Activated B cell treated with CpG ODN at 0.5 μM for 24 hours (primary cell): ENCODE results near the gene GART. TPM values are rescaled to one million over a fixed set of nuclear protein-coding genes. Genes with fewer than 3 reads are reported as not detected.

Source experiments
- ATAC-seq: fragments of 200-7000 bp; cut with Tn5 transposase; one replicate; pipeline ENCODE4 v1.10.0; 2021; ENCODE audit warnings: low read depth, mild to moderate bottlenecking, moderate library complexity
- CTCF ChIA-PET: fragments of 350-600 bp; sonication (Branson Sonifier 250); formaldehyde crosslinking; loops from one replicate; lab custom pipeline; 2021; ENCODE audit warnings: antibody characterized with exemption; lab: Charles Lee
- POLR2A ChIA-PET: fragments of 350-600 bp; sonication (Branson Sonifier 250); formaldehyde crosslinking; loops from one replicate; lab custom pipeline; 2021; ENCODE audit warnings: antibody characterized with exemption; lab: Charles Lee
- DNase-seq: peaks from one replicate; pipeline ENCODE4 v3.0.0; 2022
- H3K27ac Mint-ChIP-seq: one replicate; pipeline ENCODE4 v1.8.0; 2020; ENCODE audit warnings: mixed read lengths
- H3K27me3 Mint-ChIP-seq: one replicate; pipeline ENCODE4 v1.8.0; 2021; ENCODE audit warnings: mixed read lengths
- H3K36me3 Mint-ChIP-seq: one replicate; pipeline ENCODE4 v1.8.0; 2021; ENCODE audit warnings: low read depth, mixed read lengths
- H3K4me1 Mint-ChIP-seq: one replicate; pipeline ENCODE4 v1.8.0; 2021; ENCODE audit warnings: mixed read lengths
- H3K4me3 Mint-ChIP-seq: one replicate; pipeline ENCODE4 v1.8.0; 2020; ENCODE audit warnings: mild to moderate bottlenecking, mixed read lengths
- H3K9me3 Mint-ChIP-seq: one replicate; pipeline ENCODE4 v1.8.0; 2020; ENCODE audit warnings: mixed read lengths
- CTCF ChIP-seq: fragments of 200-600 bp; IDR thresholded peaks from one replicate; pipeline ENCODE4 v1.8.0; 2022; ENCODE audit warnings: antibody characterized with exemption, mild to moderate bottlenecking
- intact Hi-C: fragments of 100-400 bp; cut with micrococcal nuclease; formaldehyde crosslinking; loops from one replicate; pipeline ENCODE4 v1.15.1; 2024
- total RNA-seq: library from RNA; stranded (reverse); gene quantifications from 2 replicates; pipeline ENCODE4 v1.2.3, GENCODE V29; 2022

Gene GART
- total RNA-seq, 1 donor from 2014 or later, result 106 TPM

GRCh38 chr21:33551664-33552063, 9.7 kb upstream of the GART start:
- CTCF ChIA-PET, result no interaction called here
- ATAC-seq, result no peak

GRCh38 chr21:33550772-33551660, 9.1 kb upstream of the GART start:
- H3K27ac Mint-ChIP-seq, result no peak overlapping the region

More at GRCh38 chr21:33551664-33552063, 9.7 kb upstream of the GART start:
- H3K4me3 Mint-ChIP-seq, result no peak overlapping the region
- peaks cover 84% of the 10 kb centered on the region for H3K36me3 Mint-ChIP-seq
- peaks cover 25% of the 10 kb centered on the region for H3K4me1 Mint-ChIP-seq
- H3K27me3 Mint-ChIP-seq, result no peaks in the 10 kb centered on the region
- POLR2A ChIA-PET, result interaction anchor here (0.6 to 2.3 kb wide), 4 partner anchors 9 to 615 kb away, joined by 3 to 7 read pairs (median 4); partner anchors contain the start of genes DNAJC28, DONSON and SON
- peaks cover 3% of the 10 kb centered on the region for H3K9me3 Mint-ChIP-seq
- no peak for TF ChIP-seq CTCF
- H3K27ac Mint-ChIP-seq, result no peak overlapping the region
- DNase-seq, result no peak
- intact Hi-C loops, result no loop called here

GRCh38 chr21:33549848-33550771, 8.2 kb upstream of the GART start:
- no peak for TF ChIP-seq CTCF
- POLR2A ChIA-PET, result interaction anchor here (0.7 to 1.7 kb wide), 2 partner anchors 38 to 122 kb away, joined by 3 to 5 read pairs; partner anchors contain the start of gene DONSON
- Mint-ChIP-seq H3K27me3 (no peaks in the 10 kb centered on the region), H3K27ac (no peak overlapping the region), H3K4me3 (no peak overlapping the region), H3K36me3 (peaks cover 75% of the 10 kb centered on the region), H3K9me3 (peaks cover 3% of the 10 kb centered on the region), H3K4me1 (peaks cover 25% of the 10 kb centered on the region)
- CTCF ChIA-PET, result no interaction called here
- DNase-seq, result no peak
- intact Hi-C loops, result loop anchor here (2.0 kb wide), 1 partner anchor 13 kb away; no protein-coding TSS in a partner anchor
- no peak for ATAC-seq

More at GRCh38 chr21:33550772-33551660, 9.1 kb upstream of the GART start:
- CTCF ChIA-PET, result no interaction called here
- POLR2A ChIA-PET, result interaction anchor here (0.6 to 2.3 kb wide), 5 partner anchors 8 to 616 kb away, joined by 3 to 7 read pairs (median 3); partner anchors contain the start of genes DNAJC28, DONSON and SON
- no peak for TF ChIP-seq CTCF
- peaks cover 82% of the 10 kb centered on the region for H3K36me3 Mint-ChIP-seq
- H3K4me3 Mint-ChIP-seq, result no peak overlapping the region
- H3K9me3 Mint-ChIP-seq, result peaks cover 3% of the 10 kb centered on the region
- intact Hi-C loops, result no loop called here
- H3K27me3 Mint-ChIP-seq, result no peaks in the 10 kb centered on the region
- ATAC-seq (no peak), DNase-seq (no peak)
- peaks cover 22% of the 10 kb centered on the region for H3K4me1 Mint-ChIP-seq

GRCh38 chr21:33546086-33546485, 4.2 kb upstream of the GART start:
- no peak for DNase-seq
- no peaks in the 10 kb centered on the region for H3K9me3 Mint-ChIP-seq
- peak overlapping the region; percentile 35 for H3K4me3 Mint-ChIP-seq
- ATAC-seq, result no peak
- no peaks in the 10 kb centered on the region for H3K27me3 Mint-ChIP-seq
- H3K4me1 Mint-ChIP-seq, result peaks cover 47% of the 10 kb centered on the region
- peaks cover 62% of the 10 kb centered on the region for H3K36me3 Mint-ChIP-seq
- intact Hi-C loops, result no loop called here
- no peak overlapping the region for H3K27ac Mint-ChIP-seq
- TF ChIP-seq CTCF, result no peak
- POLR2A ChIA-PET, result interaction anchor here (5.3 kb wide), 1 partner anchor 66 kb away, joined by 62 read pairs; the partner anchor contains the start of gene TMEM50B
- CTCF ChIA-PET, result no interaction called here
